ENCODE results near the gene JTB. TPM values are rescaled to one million over a fixed set of nuclear protein-coding genes. Genes with fewer than 3 reads are reported as not detected.

Gene JTB
- total RNA-seq, 6 experiments from 2014 or later: 55.8 to 169 (median 90.9) TPM

DNA sequence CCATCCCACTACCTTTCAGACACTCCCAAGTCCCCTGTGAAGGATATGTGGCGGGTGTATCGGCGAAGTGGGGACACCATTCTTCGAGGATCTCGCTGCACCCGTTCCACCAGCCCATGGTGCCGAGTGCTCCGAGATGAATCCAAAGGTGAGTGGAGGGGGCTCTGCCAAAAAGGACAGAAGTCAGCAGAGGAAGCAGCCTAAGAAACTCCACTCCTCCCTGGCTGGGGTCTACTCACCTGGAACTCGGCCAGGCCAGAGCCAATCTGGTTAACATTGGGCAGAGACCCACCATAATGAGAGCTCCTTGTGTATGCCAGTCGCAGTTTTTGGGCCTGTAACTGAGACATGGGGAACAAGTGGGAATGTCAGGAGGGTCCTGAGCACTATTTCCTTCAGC is 22.6 kb downstream of the JTB start:
- 90% methylated on average over 2 of the region's 10 CpGs for WGBS (ENCODE audit: insufficient coverage, low coverage, low lambda C conversion rate, missing lambda C conversion rate)
- no peak for ATAC-seq
- Histone ChIP-seq H3K27ac (peak overlapping the region in 2 of 3 donors; percentile 77 to 90), H3K4me3 (no peak overlapping the region), H3K36me3 (peaks cover 0 to 37% (median 14%) of the 10 kb centered on the region in 4 donors), H3K9me3 (no peaks in the 10 kb centered on the region), H3K4me1 (peaks cover 0 to 46% (median 20%) of the 10 kb centered on the region in 4 donors), H3K27me3 (no peaks in the 10 kb centered on the region)
- no peak for TF ChIP-seq POLR2A (IDR thresholded peaks at IDR 0.05)
- TF ChIP-seq, protein P1, sequence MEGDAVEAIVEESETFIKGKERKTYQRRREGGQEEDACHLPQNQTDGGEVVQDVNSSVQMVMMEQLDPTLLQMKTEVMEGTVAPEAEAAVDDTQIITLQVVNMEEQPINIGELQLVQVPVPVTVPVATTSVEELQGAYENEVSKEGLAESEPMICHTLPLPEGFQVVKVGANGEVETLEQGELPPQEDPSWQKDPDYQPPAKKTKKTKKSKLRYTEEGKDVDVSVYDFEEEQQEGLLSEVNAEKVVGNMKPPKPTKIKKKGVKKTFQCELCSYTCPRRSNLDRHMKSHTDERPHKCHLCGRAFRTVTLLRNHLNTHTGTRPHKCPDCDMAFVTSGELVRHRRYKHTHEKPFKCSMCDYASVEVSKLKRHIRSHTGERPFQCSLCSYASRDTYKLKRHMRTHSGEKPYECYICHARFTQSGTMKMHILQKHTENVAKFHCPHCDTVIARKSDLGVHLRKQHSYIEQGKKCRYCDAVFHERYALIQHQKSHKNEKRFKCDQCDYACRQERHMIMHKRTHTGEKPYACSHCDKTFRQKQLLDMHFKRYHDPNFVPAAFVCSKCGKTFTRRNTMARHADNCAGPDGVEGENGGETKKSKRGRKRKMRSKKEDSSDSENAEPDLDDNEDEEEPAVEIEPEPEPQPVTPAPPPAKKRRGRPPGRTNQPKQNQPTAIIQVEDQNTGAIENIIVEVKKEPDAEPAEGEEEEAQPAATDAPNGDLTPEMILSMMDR (IDR thresholded peaks at IDR 0.05): no peak
- DNase-seq: no peak
- intact Hi-C loops (cut with DNase I): no loop called here

DNA sequence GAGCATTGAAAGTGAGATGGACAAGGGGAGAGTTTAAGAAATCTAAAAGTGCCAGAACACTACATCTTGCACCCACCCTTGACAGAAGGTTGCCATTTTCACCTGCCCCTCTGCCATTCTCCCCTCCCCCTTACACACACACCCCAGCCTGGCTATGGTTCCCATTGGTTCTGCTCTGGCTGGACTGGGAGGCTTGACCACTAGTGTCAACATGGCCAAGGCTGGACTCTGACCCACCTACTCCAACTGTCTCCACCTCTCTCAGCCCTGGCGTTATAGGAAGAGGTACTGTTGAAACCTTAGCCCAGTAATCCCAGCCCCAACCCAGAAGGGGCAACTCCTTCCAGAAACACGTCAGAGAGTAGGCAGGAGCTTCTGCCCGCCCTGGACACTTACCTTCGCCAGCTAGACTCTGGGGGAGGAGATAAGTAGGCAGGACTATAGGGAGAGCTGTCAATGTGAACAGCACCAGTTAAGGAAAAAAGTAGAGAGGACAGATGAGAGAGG is 23.6 kb downstream of the JTB start:
- no peak overlapping the region for H3K4me3 ChIP-seq
- H3K4me1 ChIP-seq: peaks cover 0 to 44% (median 18%) of the 10 kb centered on the region in 4 donors
- peak; percentile 70 to 86 (median 82) for ATAC-seq

DNA sequence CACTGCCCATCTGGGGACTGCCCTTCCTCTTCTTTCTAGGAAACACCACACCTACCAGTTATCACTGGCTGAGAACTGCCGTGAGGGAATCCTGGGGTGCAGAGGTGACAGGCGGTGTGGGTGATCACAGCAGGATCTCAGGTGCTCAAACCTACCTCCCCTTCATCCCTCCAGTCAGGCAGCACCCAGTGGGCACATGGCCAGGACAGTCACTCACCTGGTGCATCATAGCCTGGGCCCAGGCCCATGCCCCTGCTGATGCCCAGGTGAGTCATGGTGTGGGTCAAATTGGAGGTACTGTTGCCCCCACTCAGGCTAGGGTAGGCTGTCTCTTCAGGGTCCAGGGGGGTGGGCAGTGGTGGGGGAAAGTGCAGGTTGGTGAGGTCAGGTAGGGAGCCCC is 25.7 kb downstream of the JTB start:
- ATAC-seq: no peak
- no CpG with 5 or more reads among the region's 2 CpGs for WGBS (ENCODE audit: insufficient coverage, low coverage, low lambda C conversion rate, missing lambda C conversion rate)
- no peak overlapping the region for H3K4me3 ChIP-seq
- intact Hi-C loops (cut with DNase I): no loop called here
- no peak for TF ChIP-seq POLR2A (IDR thresholded peaks at IDR 0.05)
- TF ChIP-seq, protein P1 (IDR thresholded peaks at IDR 0.05): no peak
- H3K9me3 ChIP-seq: no peaks in the 10 kb centered on the region
- peaks cover 0 to 41% (median 16%) of the 10 kb centered on the region in 4 donors for H3K4me1 ChIP-seq
- peaks cover 0 to 42% (median 19%) of the 10 kb centered on the region in 4 donors for H3K36me3 ChIP-seq
- no peaks in the 10 kb centered on the region for H3K27me3 ChIP-seq
- no peak for DNase-seq
- no peak overlapping the region for H3K27ac ChIP-seq

More for the DNA sequence above, 23.6 kb downstream of the JTB start:
- WGBS (ENCODE audit: insufficient coverage, low coverage, low lambda C conversion rate, missing lambda C conversion rate): 18% methylated on average over 4 of the region's 4 CpGs
- TF ChIP-seq, protein P1 (IDR thresholded peaks at IDR 0.05): no peak
- peak; percentile 25 for TF ChIP-seq POLR2A (IDR thresholded peaks at IDR 0.05)
- Histone ChIP-seq H3K9me3 (no peaks in the 10 kb centered on the region), H3K36me3 (peaks cover 0 to 37% (median 16%) of the 10 kb centered on the region in 4 donors), H3K27me3 (no peaks in the 10 kb centered on the region), H3K27ac (peak overlapping the region; percentile 51 to 90 (median 77))
- intact Hi-C loops (cut with DNase I): no loop called here
- peak; percentile 68 to 95 (median 92) for DNase-seq

DNA sequence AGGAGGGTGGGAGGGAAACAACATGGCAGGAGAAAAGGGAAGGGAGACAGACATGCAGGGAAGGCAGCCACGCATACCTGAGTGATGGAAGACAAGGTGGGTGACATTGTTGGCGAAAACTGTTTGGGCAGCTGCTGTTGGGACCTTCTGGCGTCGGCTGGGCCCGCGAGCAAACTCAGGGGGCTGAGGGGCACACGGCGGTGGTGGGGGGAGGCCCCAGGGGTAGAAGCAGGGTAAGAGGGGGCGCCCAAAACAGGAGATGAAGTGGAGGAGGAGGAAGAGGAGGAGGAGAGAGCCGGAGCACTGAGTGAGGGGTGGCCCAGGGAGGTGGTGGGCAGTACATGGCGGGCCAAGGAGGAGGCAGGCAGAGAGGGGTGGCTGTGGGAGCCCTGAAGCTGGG is 26.3 kb downstream of the JTB start:
- H3K27ac ChIP-seq: no peak overlapping the region
- peaks cover 0 to 42% (median 19%) of the 10 kb centered on the region in 4 donors for H3K36me3 ChIP-seq
- no peak for TF ChIP-seq POLR2A (IDR thresholded peaks at IDR 0.05)
- TF ChIP-seq, protein P1 (IDR thresholded peaks at IDR 0.05): no peak
- peaks cover 0 to 37% (median 14%) of the 10 kb centered on the region in 4 donors for H3K4me1 ChIP-seq
- 95% methylated on average over 10 of the region's 11 CpGs for WGBS (ENCODE audit: insufficient coverage, low coverage, low lambda C conversion rate, missing lambda C conversion rate)
- H3K4me3 ChIP-seq: no peak overlapping the region
- intact Hi-C loops (cut with DNase I): no loop called here
- ATAC-seq: no peak
- no peak for DNase-seq
- H3K27me3 ChIP-seq: no peaks in the 10 kb centered on the region
- no peaks in the 10 kb centered on the region for H3K9me3 ChIP-seq
